H1 (cell line): ENCODE results near the gene IZUMO4. TPM values are rescaled to one million over a fixed set of nuclear protein-coding genes. Genes with fewer than 3 reads are reported as not detected.

Experiments used
- CTCF ChIA-PET: fragments of 300-600 bp; sonication (Branson Sonifier 250); formaldehyde crosslinking; loops from one replicate; lab custom pipeline; 2021; ENCODE audit not compliant: partially characterized antibody; lab: Charles Lee
- POLR2A ChIA-PET: fragments of 300-600 bp; sonication (Branson Sonifier 250); formaldehyde crosslinking; loops from one replicate; lab custom pipeline; 2021; ENCODE audit warnings: inconsistent platforms; ENCODE audit not compliant: partially characterized antibody; lab: Charles Lee
- DNase-seq, 2 experiments: peaks; one replicate each; pipeline versions ENCODE4 v3.0.0 to v3.0.0-alpha.2; 2010 to 2022; ENCODE audit warnings: low spot score in 2 of 2, low read depth in 1 of 2, mixed read lengths in 1 of 2
- FAIRE-seq: peaks from 2 replicates; lab custom pipeline; 2011; peaks lifted over from hg19 to GRCh38; lab: Jason Lieb, UNC
- H2AFZ ChIP-seq: 2 replicates; pipeline ENCODE4 v1.8.1; 2012; ENCODE audit warnings: low read length, inconsistent platforms
- H2AK5ac ChIP-seq: 2 replicates; pipeline ENCODE4 v1.6.1; 2013; ENCODE audit warnings: low read depth, low read length
- H2BK120ac ChIP-seq: replicated peaks from 2 replicates; pipeline ENCODE3; 2013; ENCODE audit warnings: low read depth, low read length, inconsistent platforms
- H2BK12ac ChIP-seq: 2 replicates; pipeline ENCODE4 v1.6.1; 2013; ENCODE audit warnings: low read depth, low read length
- H2BK15ac ChIP-seq: 2 replicates; pipeline ENCODE4 v1.6.1; 2013; ENCODE audit warnings: low read length
- H2BK20ac ChIP-seq: 2 replicates; pipeline ENCODE4 v1.6.1; 2013; ENCODE audit warnings: low read length
- H2BK5ac ChIP-seq: 2 replicates; pipeline ENCODE4 v1.6.1; 2013; ENCODE audit warnings: low read depth, low read length
- H3K14ac ChIP-seq: 2 replicates; pipeline ENCODE4 v1.6.1; 2013; ENCODE audit warnings: inconsistent platforms; ENCODE audit not compliant: insufficient read length
- H3K18ac ChIP-seq: 2 replicates; pipeline ENCODE4 v1.6.1; 2013; ENCODE audit warnings: low read length; ENCODE audit errors: extremely low read depth
- H3K23ac ChIP-seq: 2 replicates; pipeline ENCODE4 v1.6.1; 2013; ENCODE audit warnings: inconsistent platforms; ENCODE audit not compliant: insufficient read length
- H3K23me2 ChIP-seq: 2 replicates; pipeline ENCODE4 v1.6.1; 2013; ENCODE audit warnings: low read depth, low read length
- H3K27ac ChIP-seq: 2 replicates; pipeline ENCODE4 v1.6.1; 2011; ENCODE audit warnings: low read depth, low read length, inconsistent platforms
- H3K27me3 ChIP-seq, 4 experiments: replicated peaks in 1 of 4; 1 replicate in 1 of 4; 2 replicates in 3 of 4; pipeline versions ENCODE4 v1.6.1 to v1.8.1; 2011 to 2013; ENCODE audit warnings: low read length in 3 of 4, mild to moderate bottlenecking in 3 of 4, inconsistent platforms in 2 of 4, mixed read lengths in 2 of 4, moderate library complexity in 1 of 4; ENCODE audit not compliant: control insufficient read depth in 3 of 4, insufficient read depth in 3 of 4; ENCODE audit errors: extremely low read depth in 1 of 4
- H3K36me3 ChIP-seq, 4 experiments: 2 replicates each; pipeline versions ENCODE4 v1.6.1 to v1.8.1; 2011 to 2013; ENCODE audit warnings: mild to moderate bottlenecking in 4 of 4, low read length in 3 of 4, moderate library complexity in 2 of 4, control low read depth in 1 of 4, inconsistent platforms in 1 of 4; ENCODE audit not compliant: insufficient read depth in 4 of 4, control insufficient read depth in 2 of 4
- H3K4ac ChIP-seq: replicated peaks from 2 replicates; pipeline ENCODE3; 2013; ENCODE audit warnings: low read length, low read depth, mixed read lengths, inconsistent platforms; ENCODE audit not compliant: insufficient read length
- H3K4me1 ChIP-seq, 4 experiments: replicated peaks in 1 of 4; 1 replicate in 1 of 4; 2 replicates in 3 of 4; pipeline versions ENCODE4 v1.6.1 to v1.8.1; 2011 to 2013; ENCODE audit warnings: low read length in 3 of 4, inconsistent platforms in 2 of 4, mixed read lengths in 1 of 4; ENCODE audit not compliant: insufficient read depth in 4 of 4, control insufficient read depth in 3 of 4
- H3K4me2 ChIP-seq, 2 experiments: 2 replicates each; pipeline versions ENCODE4 v1.6.1 to v1.8.1; 2011 to 2013; ENCODE audit warnings: low read depth in 2 of 2, low read length in 2 of 2, control low read depth in 1 of 2, inconsistent platforms in 1 of 2, mild to moderate bottlenecking in 1 of 2; ENCODE audit not compliant: insufficient read depth in 1 of 2
- H3K4me3 ChIP-seq, 4 experiments: fragments of 200-600, 300-600 bp in 1 of 4; sonication (generic), shearing (Covaris generic), sonication (Bioruptor Twin) in 1 of 4; 2 replicates each; pipeline versions ENCODE4 v1.5.1 to v1.8.1; 2011 to 2016; ENCODE audit warnings: low read length in 4 of 4, low read depth in 3 of 4, control low read depth in 2 of 4, inconsistent platforms in 2 of 4, mild to moderate bottlenecking in 2 of 4, mixed read lengths in 1 of 4, moderate library complexity in 1 of 4; ENCODE audit not compliant: insufficient read depth in 2 of 4; ENCODE audit errors: extremely low read depth in 1 of 4
- H3K56ac ChIP-seq: replicated peaks from 2 replicates; pipeline ENCODE3; 2013; ENCODE audit warnings: low read depth, mild to moderate bottlenecking, mixed read lengths, low read length, inconsistent platforms; ENCODE audit not compliant: insufficient read length
- H3K79me1 ChIP-seq: 2 replicates; pipeline ENCODE4 v1.6.1; 2013; ENCODE audit warnings: low read depth, low read length, control low read depth
- H3K79me2 ChIP-seq, 2 experiments: 2 replicates each; pipeline versions ENCODE4 v1.6.1 to v1.8.1; 2012 to 2013; ENCODE audit warnings: low read length in 2 of 2, mild to moderate bottlenecking in 2 of 2, inconsistent platforms in 1 of 2; ENCODE audit not compliant: insufficient read depth in 2 of 2, control insufficient read depth in 1 of 2
- H3K9ac ChIP-seq, 4 experiments: replicated peaks in 1 of 4; 1 replicate in 1 of 4; 2 replicates in 3 of 4; pipeline versions ENCODE4 v1.6.1 to v1.8.1; 2011 to 2013; ENCODE audit warnings: low read depth in 3 of 4, low read length in 3 of 4, control low read depth in 2 of 4, mild to moderate bottlenecking in 2 of 4, moderate library complexity in 2 of 4, inconsistent platforms in 1 of 4; ENCODE audit errors: extremely low read depth in 1 of 4
- H3K9me3 ChIP-seq, 2 experiments: 2 replicates each; pipeline versions ENCODE4 v1.6.1 to v1.8.1; 2012 to 2013; ENCODE audit warnings: mild to moderate bottlenecking in 2 of 2, moderate library complexity in 2 of 2, control low read depth in 1 of 2, inconsistent platforms in 1 of 2, low read depth in 1 of 2, low read length in 1 of 2, mixed read lengths in 1 of 2; ENCODE audit not compliant: insufficient read depth in 2 of 2
- H4K20me1 ChIP-seq, 2 experiments: replicated peaks in 1 of 2; 2 replicates each; pipeline versions ENCODE3 to v1.8.1; 2011 to 2013; ENCODE audit warnings: inconsistent platforms in 2 of 2, low read length in 2 of 2, mild to moderate bottlenecking in 1 of 2; ENCODE audit not compliant: insufficient read depth in 2 of 2, control insufficient read depth in 1 of 2
- H4K5ac ChIP-seq: 2 replicates; pipeline ENCODE4 v1.6.1; 2013; ENCODE audit warnings: low read length, low read depth, mixed read lengths, inconsistent platforms; ENCODE audit not compliant: insufficient read length
- H4K8ac ChIP-seq: 2 replicates; pipeline ENCODE4 v1.8.0; 2013; ENCODE audit warnings: mild to moderate bottlenecking, moderate library complexity, low read length, inconsistent platforms; ENCODE audit not compliant: insufficient read depth; ENCODE audit errors: extremely low read depth
- H4K91ac ChIP-seq: replicated peaks from 2 replicates; pipeline ENCODE3; 2013; ENCODE audit warnings: low read length, mixed read lengths, inconsistent platforms; ENCODE audit not compliant: insufficient read length
- EGR1 ChIP-seq: IDR thresholded peaks from 2 replicates; pipeline ENCODE4 v1.6.1; 2011; ENCODE audit warnings: low read depth, low read length, borderline replicate concordance
- JUN ChIP-seq: IDR thresholded peaks from 2 replicates; pipeline ENCODE4 v1.6.1; 2011; ENCODE audit warnings: low read depth, mild to moderate bottlenecking, improper control_type of control experiment, low read length
- RFX5 ChIP-seq: IDR thresholded peaks from 2 replicates; pipeline ENCODE4 v1.6.1; 2011; ENCODE audit warnings: low read depth, low read length, improper control_type of control experiment, borderline replicate concordance
- RNF2 ChIP-seq: fragments of 200-900, 300-1000 bp; sonication (generic); IDR thresholded peaks from 2 replicates; pipeline ENCODE4 v1.7.1; 2016; ENCODE audit warnings: borderline replicate concordance, low read depth, mild to moderate bottlenecking, antibody characterized with exemption, low read length; ENCODE audit not compliant: poor library complexity, severe bottlenecking; ENCODE audit errors: missing control alignments
- WGBS, 2 experiments: shearing (Covaris generic) in 1 of 2; methylation state at CpG; one replicate each; pipeline versions ENCODE4 v1.1.6 to v1.1.7; 2013 to 2015; ENCODE audit warnings: low lambda C conversion rate in 2 of 2, mixed read lengths in 2 of 2, inconsistent platforms in 1 of 2, low coverage in 1 of 2, missing lambda C conversion rate in 1 of 2; ENCODE audit not compliant: insufficient replicate concordance in 2 of 2, insufficient coverage in 1 of 2, insufficient read length in 1 of 2; ENCODE audit errors: extremely low coverage in 1 of 2, missing lambda C conversion rate in 1 of 2; 5-methylcytosine and 5-hydroxymethylcytosine counted together
- polyA plus RNA-seq, 7 experiments: library from polyadenylated mRNA; depleted of rRNA in 3 of 7; stranded (reverse) in 5 of 7; unstranded in 2 of 7; fragments of >200 nt in 5 of 7; fragments of 200-250 nt in 2 of 7; gene quantifications; 1 replicate in 5 of 7; 2 replicates in 1 of 7; 4 replicates in 1 of 7; pipeline versions ENCODE4 v1.2.1 to v1.2.3, GENCODE V29; 2011 to 2013; ENCODE audit warnings: missing spikeins in 2 of 7, mixed read lengths in 2 of 7
- total RNA-seq: library from RNA; stranded (reverse); fragmentation: NEBNext Ultra II Directional; extraction: Animal tissue kit (Norgen Biotek cat#: 25700); gene quantifications from 2 replicates; pipeline ENCODE4 v1.2.1, GENCODE V29; 2021

Gene IZUMO4
- total and polyA plus RNA-seq, 2 of the 8 experiments (the other 6 are each of a cell fraction or from before 2014, with no cell fraction given), result 1.8 to 1.9 TPM

DNA sequence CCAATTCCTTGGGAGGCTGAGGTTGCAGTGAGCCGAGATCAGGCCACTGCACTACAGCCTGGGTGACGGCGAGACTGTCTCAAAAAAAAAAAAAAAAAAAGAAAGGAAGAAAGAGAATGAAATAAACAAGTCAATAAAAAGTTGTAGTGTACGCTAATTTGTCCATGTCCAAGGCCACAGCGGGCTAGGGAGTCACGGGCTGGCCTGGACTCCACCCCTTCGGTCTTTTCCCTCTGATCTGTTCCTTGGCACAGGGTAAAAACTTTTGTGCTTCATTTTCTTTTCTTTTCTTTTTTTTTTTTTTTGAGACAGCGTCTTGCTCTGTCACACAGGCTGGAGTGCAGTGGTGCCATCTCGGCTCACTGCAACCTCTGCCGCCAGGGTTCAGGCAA lies 26.3 kb upstream of the IZUMO4 start:
- Histone ChIP-seq H4K8ac (no peak overlapping the region; the same call in 1 of the 2 replicates), H3K36me3 (peaks cover 0 to 3% (median 0%) of the 10 kb centered on the region in 4 experiments; a peak in 2 of 8 replicates), H2BK12ac (no peak overlapping the region), H4K5ac (no peak overlapping the region), H3K27ac (no peak overlapping the region), H3K9me3 (no peaks in the 10 kb centered on the region), H3K14ac (no peak overlapping the region), H3K18ac (no peak overlapping the region), H3K56ac (no peak overlapping the region), H3K4me1 (no peaks in the 10 kb centered on the region; a peak in 1 of 7 replicates), H3K23me2 (no peaks in the 10 kb centered on the region), H3K4me2 (no peak overlapping the region), H2BK5ac (no peak overlapping the region), H2AK5ac (no peak overlapping the region), H3K9ac (no peak overlapping the region), H2BK120ac (no peak overlapping the region), H3K27me3 (no peaks in the 10 kb centered on the region), H4K20me1 (no peaks in the 10 kb centered on the region), H3K79me2 (no peaks in the 10 kb centered on the region), H3K4me3 (no peak overlapping the region), H3K23ac (no peak overlapping the region), H4K91ac (no peak overlapping the region), H3K4ac (no peak overlapping the region), H2BK20ac (no peak overlapping the region)
- FAIRE-seq, result no peak
- no peak for DNase-seq
- CTCF ChIA-PET, result interaction anchor here (0.6 to 3.1 kb wide), 23 partner anchors 8 to 141 kb away, joined by 3 to 17 read pairs (median 4); no protein-coding TSS in a partner anchor
- TF ChIP-seq EGR1, result no peak
- TF ChIP-seq RNF2, result no peak
- no peak for TF ChIP-seq JUN
- TF ChIP-seq RFX5, result no peak
- TF ChIP-seq, all 59 proteins: peak for 0
- H2AFZ ChIP-seq, result no peak overlapping the region
- WGBS, 2 experiments, result 95% methylated on average over 5 of the region's 10 CpGs; no CpG with 5 or more reads in 1 of the 2 experiments
- POLR2A ChIA-PET, result interaction anchor here (1.3 to 2.3 kb wide), 4 partner anchors 10 to 39 kb away, joined by 5 to 8 read pairs (median 6); partner anchors contain the start of gene MKNK2
- H3K79me1 ChIP-seq, result no peaks in the 10 kb centered on the region
- H2BK15ac ChIP-seq, result no peak overlapping the region
